ELR (cell line): Measurements from ENCODE around the gene PAFAH1B2.
A peak's percentile ranks its signal among the peaks of the same experiment; 100 is the strongest.

ENCODE experiments used
- DNase-seq: peaks from one replicate; pipeline ENCODE4 v3.0.0-alpha.2; 2015; ENCODE audit warnings: low read depth

PAFAH1B2 gene

GRCh38 chr11:117188620-117189081 is 44.6 kb downstream of the PAFAH1B2 start:
- no peak for DNase-seq

GRCh38 chr11:117189191-117189940 is 45.3 kb downstream of the PAFAH1B2 start:
- DNase-seq: no peak

DNA sequence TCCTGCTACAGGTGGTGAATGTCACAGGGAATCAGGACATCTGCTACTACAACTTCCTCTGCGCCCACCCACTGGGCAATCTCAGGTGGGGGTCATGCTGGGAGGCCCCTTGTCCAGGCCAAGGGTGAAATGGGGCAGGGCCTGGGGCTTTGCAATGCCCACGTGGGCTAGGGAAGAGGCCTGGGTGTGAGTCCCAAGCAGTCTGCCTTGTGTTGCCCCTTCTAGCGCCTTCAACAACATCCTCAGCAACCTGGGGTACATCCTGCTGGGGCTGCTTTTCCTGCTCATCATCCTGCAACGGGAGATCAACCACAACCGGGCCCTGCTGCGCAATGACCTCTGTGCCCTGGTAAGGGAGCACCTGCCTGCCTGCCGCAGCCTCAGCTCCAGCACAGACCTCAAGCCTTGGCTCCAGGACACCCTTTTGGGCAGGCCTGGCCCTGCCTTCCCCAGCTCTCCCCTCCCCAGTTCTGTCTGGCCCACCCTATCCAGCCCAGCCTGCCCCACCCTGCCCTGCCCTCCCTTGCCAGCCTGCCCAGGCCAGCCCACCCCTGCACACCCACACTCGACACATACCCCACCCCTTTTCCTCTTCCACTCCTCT is 46.0 kb downstream of the PAFAH1B2 start:
- no peak for DNase-seq

DNA sequence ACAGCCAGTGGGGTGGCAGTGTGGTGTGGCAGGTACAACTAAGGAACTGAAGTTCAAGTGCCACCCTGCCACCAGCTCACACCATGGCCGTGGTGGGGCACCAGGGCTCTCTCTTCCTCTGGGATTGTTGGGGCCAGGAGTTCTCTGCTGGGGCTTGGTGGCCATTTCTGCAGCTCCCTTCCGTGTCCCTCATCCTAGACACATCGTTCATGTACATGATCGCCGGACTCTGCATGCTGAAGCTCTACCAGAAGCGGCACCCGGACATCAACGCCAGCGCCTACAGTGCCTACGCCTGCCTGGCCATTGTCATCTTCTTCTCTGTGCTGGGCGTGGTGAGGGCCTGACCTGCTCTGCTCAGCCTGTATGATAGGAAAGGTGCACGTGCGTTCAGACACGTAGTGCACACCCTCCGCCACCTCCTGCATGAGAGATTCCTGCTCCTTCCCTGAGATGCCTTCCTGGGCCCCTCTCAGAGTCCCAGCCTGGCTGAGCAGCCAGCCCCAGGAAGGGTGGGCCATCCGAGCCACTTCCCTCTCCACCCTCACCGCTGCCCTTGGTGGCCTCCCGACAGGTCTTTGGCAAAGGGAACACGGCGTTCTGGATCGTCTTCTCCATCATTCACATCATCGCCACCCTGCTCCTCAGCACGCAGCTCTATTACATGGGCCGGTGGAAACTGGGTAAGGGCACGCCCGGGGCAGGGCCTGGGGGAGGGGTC is 47.8 kb downstream of the PAFAH1B2 start:
- DNase-seq: no peak

GRCh38 chr11:117192401-117192875 is 48.4 kb downstream of the PAFAH1B2 start:
- no peak for DNase-seq

GRCh38 chr11:117193130-117194020 is 49.3 kb downstream of the PAFAH1B2 start:
- no peak for DNase-seq

DNA sequence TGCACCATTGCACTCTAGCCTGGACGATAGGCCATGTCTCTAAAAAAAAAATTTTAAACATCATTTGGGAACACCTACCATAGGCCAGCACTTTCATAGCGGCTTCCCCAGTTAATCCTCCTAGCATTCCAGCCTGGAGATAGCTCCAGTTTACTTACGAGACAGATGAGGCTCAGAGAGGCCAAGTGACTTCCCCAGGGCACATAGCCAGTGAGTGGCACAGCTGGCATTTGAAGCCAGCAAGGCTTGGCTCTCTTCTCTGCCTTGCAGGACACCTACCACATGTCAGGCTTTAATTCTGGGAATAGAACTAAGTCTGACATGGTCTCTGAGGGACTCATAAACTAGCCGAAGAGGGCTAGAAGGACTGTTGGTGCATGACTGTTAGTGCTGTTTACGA is 50.2 kb downstream of the PAFAH1B2 start:
- DNase-seq: no peak

- DNase-seq: no peak
These were observed 51.2 kb downstream of the PAFAH1B2 start for GRCh38 chr11:117195258-117195657.

GRCh38 chr11:117195761-117196160 is 51.7 kb downstream of the PAFAH1B2 start:
- no peak for DNase-seq

DNA sequence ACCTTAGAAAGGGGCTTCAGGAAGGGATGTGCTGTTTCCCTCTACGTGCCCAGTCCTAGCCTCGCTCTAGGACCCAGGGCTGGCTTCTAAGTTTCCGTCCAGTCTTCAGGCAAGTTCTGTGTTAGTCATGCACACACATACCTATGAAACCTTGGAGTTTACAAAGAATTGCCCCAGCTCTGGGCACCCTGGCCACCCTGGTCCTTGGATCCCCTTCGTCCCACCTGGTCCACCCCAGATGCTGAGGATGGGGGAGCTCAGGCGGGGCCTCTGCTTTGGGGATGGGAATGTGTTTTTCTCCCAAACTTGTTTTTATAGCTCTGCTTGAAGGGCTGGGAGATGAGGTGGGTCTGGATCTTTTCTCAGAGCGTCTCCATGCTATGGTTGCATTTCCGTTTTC is 52.9 kb downstream of the PAFAH1B2 start:
- DNase-seq: no peak

DNA sequence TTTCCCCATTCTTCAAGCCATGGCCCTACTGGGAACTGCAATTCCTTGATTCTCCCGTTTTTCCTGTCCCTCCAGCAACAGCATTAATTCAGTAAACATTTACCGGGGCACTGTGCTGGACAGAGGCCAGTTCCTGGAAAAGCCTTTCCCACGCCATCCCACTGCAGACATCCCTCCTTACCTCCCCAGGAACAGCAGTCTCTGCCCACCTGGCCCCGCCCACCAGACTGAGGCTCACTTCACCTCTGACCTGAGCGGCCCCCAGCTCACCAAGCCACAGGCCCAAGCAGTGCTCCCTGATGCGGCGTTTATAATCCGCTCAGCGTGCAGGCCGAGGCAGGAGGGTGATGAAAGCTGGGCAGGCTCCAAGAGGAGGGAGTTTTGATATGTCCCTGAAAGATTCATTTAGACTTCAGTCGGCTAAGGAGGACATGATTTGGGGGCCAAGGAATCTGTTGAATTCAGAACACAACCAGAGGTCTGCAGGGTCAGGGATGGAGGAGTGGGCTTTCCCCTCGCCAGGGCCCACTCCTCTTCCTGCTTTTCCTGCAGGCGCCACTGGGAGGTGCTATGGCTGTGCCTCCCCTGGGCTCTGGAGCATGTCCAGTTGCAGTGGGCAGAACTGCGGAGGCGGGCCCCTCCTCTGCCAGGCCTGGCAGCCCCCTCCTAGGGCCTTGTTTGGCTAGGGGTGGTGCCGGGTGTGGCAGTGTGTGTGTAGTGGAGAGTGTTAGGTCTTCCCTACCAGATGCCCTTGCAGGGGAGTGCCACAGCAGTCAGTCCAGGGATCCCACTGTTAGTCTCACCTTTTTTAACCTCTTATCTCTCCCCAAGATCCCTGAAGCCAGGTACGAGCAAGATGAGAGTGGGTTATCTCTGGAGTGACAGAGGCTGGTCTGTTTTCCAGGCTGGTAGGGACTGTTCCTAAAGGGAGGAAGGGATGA is 53.7 kb downstream of the PAFAH1B2 start:
- DNase-seq: no peak

GRCh38 chr11:117198613-117199012 is 54.5 kb downstream of the PAFAH1B2 start:
- DNase-seq: no peak

- DNase-seq: peak; percentile 76
These were observed 55.2 kb downstream of the PAFAH1B2 start, which contains the start of gene TAGLN for GRCh38 chr11:117199053-117199915. TAGLN (plus strand) TSS chr11:117199370; CDS start chr11:117203014, 3,644 bp downstream.

- DNase-seq: no peak
These were observed 56.1 kb downstream of the PAFAH1B2 start for GRCh38 chr11:117199916-117200812.

DNA sequence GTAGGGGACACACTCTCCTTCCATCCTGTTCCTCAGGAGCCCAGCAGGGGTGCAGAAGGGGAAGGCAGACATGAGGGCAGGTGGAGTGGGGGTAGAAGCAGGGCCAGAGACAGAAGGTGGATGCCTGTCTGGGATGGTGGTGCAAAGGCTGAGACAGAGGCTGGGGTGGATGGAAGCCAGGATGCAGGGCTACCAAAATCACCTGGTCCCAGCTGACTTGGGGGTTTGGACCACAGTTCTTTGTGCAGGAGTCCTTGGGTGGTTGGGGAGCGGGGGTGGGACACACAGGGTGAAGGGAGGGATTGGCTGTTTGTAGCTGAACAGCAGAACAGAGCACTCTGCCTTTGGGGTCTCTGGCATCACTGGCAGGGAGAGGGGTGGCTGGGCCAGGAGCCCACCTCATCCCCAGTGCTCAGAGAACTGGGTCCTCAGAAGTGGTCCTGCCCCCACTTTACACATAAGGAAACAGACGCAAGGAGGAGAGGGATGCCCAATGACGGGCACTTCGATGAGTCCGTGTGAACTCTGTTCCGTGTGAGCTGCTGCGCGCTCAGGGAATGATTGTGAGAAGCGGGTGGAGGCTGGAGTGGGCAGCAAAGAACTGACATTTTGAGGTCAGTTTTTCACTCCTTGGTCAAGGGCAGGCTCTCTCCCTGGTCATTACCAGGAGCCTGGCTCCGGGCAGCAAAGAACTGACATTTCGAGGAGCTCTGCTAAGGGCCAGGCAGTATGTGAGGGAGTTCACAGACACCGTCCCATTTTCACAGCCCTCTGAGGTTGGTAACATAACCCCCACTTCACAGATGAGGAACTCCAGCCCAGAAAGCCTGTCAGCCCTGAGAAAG is 56.9 kb downstream of the PAFAH1B2 start:
- DNase-seq: no peak

DNA sequence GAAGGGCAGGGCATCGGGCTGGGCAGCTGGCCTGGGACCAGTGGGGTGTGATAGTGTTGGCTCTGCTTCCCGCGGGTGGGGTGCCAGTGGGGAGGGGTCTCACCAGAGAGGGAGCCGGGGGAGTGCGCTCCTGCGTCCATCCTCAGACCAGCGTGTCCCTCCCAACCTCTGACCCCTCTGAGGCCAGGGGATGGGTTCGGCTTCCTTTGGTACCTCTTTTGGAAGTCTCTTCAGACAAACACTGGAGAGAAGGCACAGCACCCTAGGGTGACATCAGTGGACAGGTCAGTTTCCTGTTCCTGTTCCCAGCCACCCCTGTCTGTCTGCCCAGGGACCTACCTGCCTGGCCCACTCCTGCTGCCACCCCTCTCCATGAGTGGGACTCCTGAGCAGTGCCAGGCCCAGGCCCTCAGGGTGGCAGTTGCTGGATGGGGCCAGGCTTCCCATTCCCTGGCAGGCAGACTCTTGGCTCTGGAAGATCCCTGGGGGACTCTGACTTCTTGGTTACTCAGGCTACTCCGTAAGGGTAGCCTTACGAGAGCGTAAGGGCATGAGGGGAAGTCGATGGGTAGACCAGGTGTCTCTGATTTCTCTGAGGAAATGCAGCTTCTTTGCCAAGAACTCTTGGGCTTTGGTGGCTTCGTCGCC is 57.7 kb downstream of the PAFAH1B2 start:
- DNase-seq: no peak
